Measurements from ENCODE around the gene UROC1.

UROC1 gene

GRCh38 chr3:126438186-126438585 lies 79.4 kb downstream of the UROC1 start:
- Histone ChIP-seq H3K27ac (0 out of 2 replicates have a peak overlapping the region, but pooled peaks have one; percentile 26), H3K4me3 (no peak overlapping the region), H3K9me3 (ENCODE audit: low read depth, low read length) (no peaks in the 10 kb centered on the region), H3K36me3 (ENCODE audit: insufficient read depth, low read length) (peaks cover 61% of the 10 kb centered on the region), H3K9ac (ENCODE audit: insufficient read length) (no peak overlapping the region)
- DNase-seq (ENCODE audit: low read depth, low spot score), result no peak
- TF ChIP-seq FOXP2 (optimal IDR thresholded peaks at IDR 0.05; ENCODE audit: control extremely low read depth, extremely low read length, insufficient read depth) (no peak), EZH2 (IDR thresholded peaks at IDR 0.05) (no peak), POLR2AphosphoS5 (IDR thresholded peaks at IDR 0.05; ENCODE audit: borderline replicate concordance, low read depth, low read length) (no peak)

- no peak for TF ChIP-seq EZH2 (IDR thresholded peaks at IDR 0.05)
- no peak for TF ChIP-seq FOXP2 (optimal IDR thresholded peaks at IDR 0.05; ENCODE audit: control extremely low read depth, extremely low read length, insufficient read depth)
- no peak for TF ChIP-seq POLR2AphosphoS5 (IDR thresholded peaks at IDR 0.05; ENCODE audit: borderline replicate concordance, low read depth, low read length)
- no peak overlapping the region for H3K9ac ChIP-seq (ENCODE audit: insufficient read length)
- 0 out of 2 replicates have a peak overlapping the region, but pooled peaks have one; percentile 19 for H3K27ac ChIP-seq
- H3K36me3 ChIP-seq (ENCODE audit: insufficient read depth, low read length), result peaks cover 61% of the 10 kb centered on the region
- H3K4me3 ChIP-seq, result no peak overlapping the region
- H3K9me3 ChIP-seq (ENCODE audit: low read depth, low read length), result no peaks in the 10 kb centered on the region
- no peak for DNase-seq (ENCODE audit: low read depth, low spot score)
These were observed 80.5 kb downstream of the UROC1 start for GRCh38 chr3:126436826-126437717.

- H3K9me3 ChIP-seq (ENCODE audit: low read depth, low read length), result no peaks in the 10 kb centered on the region
- no peak overlapping the region for H3K9ac ChIP-seq (ENCODE audit: insufficient read length)
- H3K4me3 ChIP-seq, result no peak overlapping the region
- TF ChIP-seq EZH2 (IDR thresholded peaks at IDR 0.05), result no peak
- TF ChIP-seq POLR2AphosphoS5 (IDR thresholded peaks at IDR 0.05; ENCODE audit: borderline replicate concordance, low read depth, low read length), result no peak
- TF ChIP-seq FOXP2 (optimal IDR thresholded peaks at IDR 0.05; ENCODE audit: control extremely low read depth, extremely low read length, insufficient read depth), result no peak
- peaks cover 51% of the 10 kb centered on the region for H3K36me3 ChIP-seq (ENCODE audit: insufficient read depth, low read length)
- DNase-seq (ENCODE audit: low read depth, low spot score), result no peak
- H3K27ac ChIP-seq, result no peak overlapping the region
These were observed 81.9 kb downstream of the UROC1 start for GRCh38 chr3:126435456-126436315.

- no peak overlapping the region for H3K4me3 ChIP-seq
These were observed 82.6 kb downstream of the UROC1 start for GRCh38 chr3:126434931-126435411.

GRCh38 chr3:126434264-126434590 lies 83.3 kb downstream of the UROC1 start:
- Histone ChIP-seq H3K36me3 (ENCODE audit: insufficient read depth, low read length) (peaks cover 37% of the 10 kb centered on the region), H3K4me3 (no peak overlapping the region), H3K27ac (no peak overlapping the region), H3K9me3 (ENCODE audit: low read depth, low read length) (no peaks in the 10 kb centered on the region), H3K9ac (ENCODE audit: insufficient read length) (no peak overlapping the region)
- TF ChIP-seq EZH2 (IDR thresholded peaks at IDR 0.05) (no peak), POLR2AphosphoS5 (IDR thresholded peaks at IDR 0.05; ENCODE audit: borderline replicate concordance, low read depth, low read length) (no peak), FOXP2 (optimal IDR thresholded peaks at IDR 0.05; ENCODE audit: control extremely low read depth, extremely low read length, insufficient read depth) (no peak)
- DNase-seq (ENCODE audit: low read depth, low spot score), result no peak

More at GRCh38 chr3:126434931-126435411, 82.6 kb downstream of the UROC1 start:
- Histone ChIP-seq H3K9me3 (ENCODE audit: low read depth, low read length) (no peaks in the 10 kb centered on the region), H3K27ac (no peak overlapping the region), H3K9ac (ENCODE audit: insufficient read length) (no peak overlapping the region), H3K36me3 (ENCODE audit: insufficient read depth, low read length) (peaks cover 44% of the 10 kb centered on the region)
- no peak for TF ChIP-seq EZH2 (IDR thresholded peaks at IDR 0.05)
- TF ChIP-seq FOXP2 (optimal IDR thresholded peaks at IDR 0.05; ENCODE audit: control extremely low read depth, extremely low read length, insufficient read depth), result no peak
- no peak for TF ChIP-seq POLR2AphosphoS5 (IDR thresholded peaks at IDR 0.05; ENCODE audit: borderline replicate concordance, low read depth, low read length)
- no peak for DNase-seq (ENCODE audit: low read depth, low spot score)

- H3K36me3 ChIP-seq (ENCODE audit: insufficient read depth, low read length), result peaks cover 31% of the 10 kb centered on the region
- H3K9me3 ChIP-seq (ENCODE audit: low read depth, low read length), result no peaks in the 10 kb centered on the region
- no peak overlapping the region for H3K4me3 ChIP-seq
- TF ChIP-seq POLR2AphosphoS5 (IDR thresholded peaks at IDR 0.05; ENCODE audit: borderline replicate concordance, low read depth, low read length) (no peak), FOXP2 (optimal IDR thresholded peaks at IDR 0.05; ENCODE audit: control extremely low read depth, extremely low read length, insufficient read depth) (no peak), EZH2 (IDR thresholded peaks at IDR 0.05) (no peak)
- no peak overlapping the region for H3K27ac ChIP-seq
- H3K9ac ChIP-seq (ENCODE audit: insufficient read length), result no peak overlapping the region
- DNase-seq (ENCODE audit: low read depth, low spot score), result no peak
These were observed 83.9 kb downstream of the UROC1 start for GRCh38 chr3:126433496-126434263.

- no peak for TF ChIP-seq EZH2 (IDR thresholded peaks at IDR 0.05)
- TF ChIP-seq POLR2AphosphoS5 (IDR thresholded peaks at IDR 0.05; ENCODE audit: borderline replicate concordance, low read depth, low read length), result no peak
- TF ChIP-seq FOXP2 (optimal IDR thresholded peaks at IDR 0.05; ENCODE audit: control extremely low read depth, extremely low read length, insufficient read depth), result no peak
- Histone ChIP-seq H3K4me3 (no peak overlapping the region), H3K9me3 (ENCODE audit: low read depth, low read length) (no peaks in the 10 kb centered on the region), H3K36me3 (ENCODE audit: insufficient read depth, low read length) (peaks cover 25% of the 10 kb centered on the region), H3K9ac (ENCODE audit: insufficient read length) (no peak overlapping the region), H3K27ac (peak overlapping the region; percentile 55)
- no peak for DNase-seq (ENCODE audit: low read depth, low spot score)
These were observed 84.5 kb downstream of the UROC1 start for GRCh38 chr3:126433105-126433430.

Data from SK-N-MC (cell line).